Skeletal muscle satellite cell (primary cell): Measurements from ENCODE around the gene ATG9B. TPM values are rescaled to one million over a fixed set of nuclear protein-coding genes. Genes with fewer than 3 reads are reported as not detected.

Experiments used
- H3K27me3 ChIP-seq: 2 replicates; pipeline ENCODE4 v1.7.0; 2013; ENCODE audit warnings: low read length; ENCODE audit not compliant: control insufficient read depth, insufficient read depth
- H3K36me3 ChIP-seq: 2 replicates; pipeline ENCODE4 v1.7.0; 2013; ENCODE audit warnings: mild to moderate bottlenecking, control low read depth, low read length; ENCODE audit not compliant: insufficient read depth
- H3K4me1 ChIP-seq: 2 replicates; pipeline ENCODE4 v1.7.0; 2013; ENCODE audit warnings: low read length; ENCODE audit not compliant: control insufficient read depth, insufficient read depth
- H3K4me2 ChIP-seq: 2 replicates; pipeline ENCODE4 v1.7.0; 2013; ENCODE audit warnings: mild to moderate bottlenecking, low read length
- H3K4me3 ChIP-seq: 2 replicates; pipeline ENCODE4 v1.7.0; 2013; ENCODE audit warnings: low read length
- H3K9ac ChIP-seq: 2 replicates; pipeline ENCODE4 v1.7.0; 2013; ENCODE audit warnings: mild to moderate bottlenecking, low read depth, low read length, moderate library complexity
- H3K9me3 ChIP-seq: replicated peaks from 2 replicates; pipeline ENCODE4 v1.7.0; 2013; ENCODE audit warnings: mild to moderate bottlenecking, control low read depth, low read length
- total RNA-seq: library from RNA; depleted of rRNA; stranded (reverse); fragments of >200 nt; gene quantifications from 2 replicates; pipeline ENCODE4 v1.2.3, GENCODE V29; 2012; rRNA removed

Gene ATG9B
- total RNA-seq = 0.25 and 1.1 TPM in 2 replicates

- Histone ChIP-seq H3K4me3 (no peak within 1 kb of the TSS), H3K9me3 (no peaks in the 10 kb centered on the region), H3K36me3 (no peaks in the 10 kb centered on the region), H3K4me2 (no peak within 1 kb of the TSS), H3K9ac (no peak within 1 kb of the TSS), H3K4me1 (peaks cover 7% of the 10 kb centered on the region), H3K27me3 (peaks cover 39% of the 10 kb centered on the region)
These were observed at the start of gene ATG9B for GRCh38 chr7:151024435-151025056. TSS of gene ATG9B (minus strand) at chr7:151024494. CDS start at chr7:151024423, 71 bp downstream.

- Histone ChIP-seq H3K4me2 (no peak overlapping the region), H3K27me3 (no peaks in the 10 kb centered on the region), H3K36me3 (peaks cover 75% of the 10 kb centered on the region), H3K4me3 (no peak overlapping the region), H3K9ac (no peak overlapping the region), H3K9me3 (no peaks in the 10 kb centered on the region), H3K4me1 (peaks cover 4% of the 10 kb centered on the region)
These were observed 49.7 kb upstream of the ATG9B start for GRCh38 chr7:151073990-151074389.

DNA sequence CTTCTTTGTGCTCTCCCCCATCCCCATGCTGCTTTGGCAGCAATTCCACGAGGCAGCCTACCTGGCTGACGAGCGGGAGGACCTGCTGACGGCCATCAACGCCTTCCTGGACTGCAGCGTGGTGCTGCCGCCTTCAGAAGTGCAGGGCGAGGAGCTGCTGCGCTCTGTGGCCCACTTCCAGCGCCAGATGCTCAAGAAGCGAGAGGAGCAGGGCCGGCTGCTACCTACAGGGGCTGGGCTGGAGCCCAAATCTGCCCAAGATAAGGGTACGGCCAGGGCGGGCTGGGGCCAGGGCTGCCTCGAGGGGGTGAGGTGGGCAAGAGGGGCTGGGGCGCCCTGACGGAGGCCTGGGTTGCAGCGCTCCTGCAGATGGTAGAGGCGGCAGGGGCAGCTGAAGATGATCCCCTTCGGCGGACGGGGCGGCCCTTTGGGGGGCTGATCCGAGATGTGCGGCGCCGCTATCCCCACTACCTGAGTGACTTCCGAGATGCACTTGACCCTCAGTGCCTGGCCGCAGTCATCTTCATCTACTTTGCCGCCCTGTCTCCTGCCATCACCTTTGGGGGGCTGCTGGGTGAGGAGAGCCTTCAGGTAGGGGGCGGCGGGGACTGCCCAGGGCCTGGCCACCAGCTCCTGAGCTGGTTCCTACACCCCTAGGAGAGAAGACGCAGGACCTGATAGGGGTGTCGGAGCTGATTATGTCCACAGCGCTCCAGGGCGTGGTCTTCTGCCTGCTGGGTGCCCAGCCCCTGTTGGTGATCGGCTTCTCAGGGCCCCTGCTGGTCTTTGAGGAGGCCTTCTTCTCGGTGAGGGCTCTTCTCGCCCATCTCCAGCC, 47.0 kb upstream of the ATG9B start:
- Histone ChIP-seq H3K4me2 (no peak overlapping the region), H3K4me1 (peaks cover 11% of the 10 kb centered on the region), H3K27me3 (no peaks in the 10 kb centered on the region), H3K9me3 (no peaks in the 10 kb centered on the region), H3K36me3 (peaks cover 83% of the 10 kb centered on the region), H3K4me3 (no peak overlapping the region), H3K9ac (no peak overlapping the region)

- H3K9me3 ChIP-seq = no peaks in the 10 kb centered on the region
- no peak overlapping the region for H3K4me2 ChIP-seq
- H3K36me3 ChIP-seq = peaks cover 83% of the 10 kb centered on the region
- H3K4me3 ChIP-seq = no peak overlapping the region
- peaks cover 11% of the 10 kb centered on the region for H3K4me1 ChIP-seq
- no peak overlapping the region for H3K9ac ChIP-seq
- no peaks in the 10 kb centered on the region for H3K27me3 ChIP-seq
These were observed 46.3 kb upstream of the ATG9B start for GRCh38 chr7:151070574-151070960.

GRCh38 chr7:151069841-151070573, 45.7 kb upstream of the ATG9B start:
- no peak overlapping the region for H3K4me2 ChIP-seq
- H3K27me3 ChIP-seq = no peaks in the 10 kb centered on the region
- peaks cover 83% of the 10 kb centered on the region for H3K36me3 ChIP-seq
- H3K4me1 ChIP-seq = peaks cover 11% of the 10 kb centered on the region
- H3K4me3 ChIP-seq = no peak overlapping the region
- H3K9ac ChIP-seq = no peak overlapping the region
- H3K9me3 ChIP-seq = no peaks in the 10 kb centered on the region

DNA sequence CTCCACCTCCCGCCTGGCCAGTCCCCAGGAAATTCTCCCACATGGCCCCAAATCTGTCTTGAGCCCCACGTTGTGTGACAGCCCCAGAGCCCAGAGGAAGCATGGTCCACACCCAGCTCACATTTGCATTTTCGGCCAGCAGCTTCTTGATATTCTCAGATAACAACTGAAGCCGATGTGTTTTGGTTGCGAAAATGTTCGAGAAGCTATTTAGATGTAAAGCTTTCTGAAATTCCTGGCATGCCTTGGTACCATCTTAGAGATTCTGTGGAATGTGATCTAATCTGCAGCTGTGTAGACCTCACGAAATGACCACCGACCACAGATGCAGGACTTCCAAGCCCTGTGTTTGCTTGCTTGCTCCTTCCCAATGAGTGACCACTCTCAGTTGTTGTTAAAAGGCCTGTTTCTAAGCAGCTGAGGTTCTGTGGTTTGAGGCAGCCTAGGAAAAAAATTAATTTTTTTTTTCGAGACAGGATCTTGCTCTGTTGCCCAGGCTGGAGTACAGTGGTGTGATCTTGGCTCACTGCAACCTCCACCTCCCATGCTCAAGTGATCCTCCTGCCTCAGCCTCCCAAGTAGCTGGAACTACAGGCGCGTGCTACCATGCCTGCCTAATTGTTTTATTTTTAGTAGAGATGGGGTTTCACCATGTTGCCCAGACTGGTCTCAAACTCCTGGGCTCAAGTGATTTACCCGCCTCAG, 43.9 kb upstream of the ATG9B start:
- Histone ChIP-seq H3K36me3 (peaks cover 75% of the 10 kb centered on the region), H3K9ac (no peak overlapping the region), H3K4me1 (peaks cover 14% of the 10 kb centered on the region), H3K4me2 (no peak overlapping the region), H3K9me3 (no peaks in the 10 kb centered on the region), H3K27me3 (no peaks in the 10 kb centered on the region), H3K4me3 (no peak overlapping the region)

DNA sequence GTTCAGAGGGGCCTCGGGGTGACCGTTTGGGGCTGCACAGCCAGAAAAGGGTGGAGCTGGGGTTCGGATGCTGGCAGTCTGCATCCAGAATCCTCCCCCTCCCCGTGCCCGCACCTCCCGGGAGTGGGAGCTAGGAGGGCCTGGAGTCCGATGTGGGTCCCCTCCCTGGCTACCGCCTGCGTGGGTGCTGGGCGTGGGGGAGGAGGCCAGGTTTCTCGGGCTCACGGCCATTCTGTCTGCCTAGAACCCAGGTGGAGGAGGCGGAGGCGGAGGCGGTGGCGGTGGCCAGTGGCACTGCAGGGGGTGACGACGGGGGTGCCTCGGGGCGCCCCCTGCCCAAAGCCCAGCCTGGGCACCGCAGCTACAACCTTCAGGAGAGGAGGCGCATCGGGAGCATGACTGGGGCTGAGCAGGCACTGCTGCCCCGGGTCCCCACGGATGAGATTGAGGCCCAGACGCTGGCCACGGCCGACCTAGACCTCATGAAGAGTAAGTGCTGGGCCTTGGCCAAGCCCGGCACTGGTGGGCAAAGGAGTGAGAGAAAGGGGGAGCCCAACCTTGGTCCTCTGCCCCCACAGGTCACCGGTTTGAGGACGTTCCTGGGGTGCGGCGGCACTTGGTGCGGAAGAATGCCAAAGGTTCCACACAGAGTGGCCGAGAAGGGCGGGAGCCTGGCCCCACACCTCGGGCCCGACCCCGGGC, 42.1 kb upstream of the ATG9B start:
- Histone ChIP-seq H3K9ac (no peak overlapping the region), H3K9me3 (no peaks in the 10 kb centered on the region), H3K27me3 (no peaks in the 10 kb centered on the region), H3K36me3 (peaks cover 66% of the 10 kb centered on the region), H3K4me1 (peaks cover 30% of the 10 kb centered on the region), H3K4me2 (no peak overlapping the region), H3K4me3 (no peak overlapping the region)

DNA sequence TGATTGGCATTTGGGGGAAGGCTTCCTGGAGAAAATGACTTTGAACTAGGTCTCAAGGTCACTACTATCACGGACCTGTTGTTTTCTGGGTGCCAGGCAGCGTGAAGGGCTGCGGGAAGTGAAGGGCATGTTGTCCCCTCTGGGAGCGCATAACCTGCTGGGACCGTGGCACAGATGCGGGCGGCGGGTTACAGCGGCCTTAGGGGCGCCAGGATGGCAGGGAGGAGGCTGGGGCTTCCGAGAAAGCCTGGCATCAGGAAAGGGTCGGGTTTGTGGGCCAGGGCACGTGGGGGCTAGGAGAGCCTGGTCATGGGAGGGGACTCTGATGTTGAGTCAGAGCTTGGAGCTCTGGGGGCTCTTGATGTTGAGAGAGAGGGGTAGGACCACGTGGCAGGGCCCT, 41.2 kb upstream of the ATG9B start:
- peaks cover 60% of the 10 kb centered on the region for H3K36me3 ChIP-seq

DNA sequence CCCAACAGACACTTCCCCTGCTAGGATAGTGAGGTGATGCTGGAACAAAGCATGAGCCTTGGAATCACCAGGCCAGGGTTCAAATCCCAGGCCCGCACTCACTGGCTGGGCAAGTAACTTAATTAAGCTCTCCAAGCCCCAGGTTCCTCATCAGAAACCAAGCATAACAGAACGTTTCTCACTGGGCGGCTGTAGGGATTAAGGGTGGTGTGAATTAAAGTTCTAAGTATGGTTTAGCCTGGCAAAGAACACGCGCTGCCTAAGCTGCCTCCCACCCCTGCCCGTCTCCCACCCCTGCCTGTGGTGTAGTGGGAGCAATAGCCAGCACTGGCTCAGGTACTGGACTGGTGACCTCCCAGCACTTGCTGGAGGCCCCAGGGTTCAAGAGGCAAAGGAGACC, 40.7 kb upstream of the ATG9B start:
- no peak overlapping the region for H3K4me2 ChIP-seq
- no peak overlapping the region for H3K4me3 ChIP-seq
- no peak overlapping the region for H3K9ac ChIP-seq
- H3K4me1 ChIP-seq = peaks cover 39% of the 10 kb centered on the region
- H3K36me3 ChIP-seq = peaks cover 56% of the 10 kb centered on the region
- no peaks in the 10 kb centered on the region for H3K9me3 ChIP-seq
- no peaks in the 10 kb centered on the region for H3K27me3 ChIP-seq

More for the DNA sequence above, 41.2 kb upstream of the ATG9B start:
- Histone ChIP-seq H3K9me3 (no peaks in the 10 kb centered on the region), H3K27me3 (no peaks in the 10 kb centered on the region), H3K4me3 (no peak overlapping the region), H3K9ac (no peak overlapping the region), H3K4me2 (no peak overlapping the region), H3K4me1 (peaks cover 39% of the 10 kb centered on the region)

DNA sequence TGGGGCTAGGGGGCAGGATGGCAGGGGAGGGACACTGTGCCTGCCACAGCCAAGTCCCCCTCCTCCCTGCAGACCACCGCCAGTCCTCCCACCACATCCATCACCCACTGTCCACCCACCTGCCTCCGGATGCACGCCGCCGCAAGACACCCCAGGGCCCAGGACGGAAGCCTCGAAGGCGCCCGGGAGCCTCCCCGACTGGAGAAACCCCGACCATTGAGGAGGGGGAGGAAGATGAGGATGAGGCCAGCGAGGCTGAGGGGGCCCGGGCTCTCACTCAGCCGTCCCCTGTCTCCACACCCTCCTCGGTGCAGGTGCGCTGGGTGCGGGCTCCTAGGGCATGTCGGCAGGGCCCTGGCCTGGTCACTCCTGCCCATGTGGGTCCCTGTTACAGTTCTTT, 40.2 kb upstream of the ATG9B start:
- no peak overlapping the region for H3K4me3 ChIP-seq
- peaks cover 51% of the 10 kb centered on the region for H3K36me3 ChIP-seq
- no peak overlapping the region for H3K4me2 ChIP-seq
- peaks cover 39% of the 10 kb centered on the region for H3K4me1 ChIP-seq
- H3K9ac ChIP-seq = no peak overlapping the region
- no peaks in the 10 kb centered on the region for H3K27me3 ChIP-seq
- H3K9me3 ChIP-seq = no peaks in the 10 kb centered on the region

GRCh38 chr7:151063212-151063561, 38.9 kb upstream of the ATG9B start:
- Histone ChIP-seq H3K4me2 (peak overlapping the region; percentile 50), H3K36me3 (peaks cover 41% of the 10 kb centered on the region), H3K4me3 (no peak overlapping the region), H3K9me3 (no peaks in the 10 kb centered on the region), H3K9ac (no peak overlapping the region), H3K27me3 (no peaks in the 10 kb centered on the region), H3K4me1 (peaks cover 50% of the 10 kb centered on the region)
